BLaER1 treated with 17β-estradiol and CSF1 and Interleukin-3, amounts not matched to agents 10 nM and 100 nM (cell line): ENCODE data around the gene FEV.
A peak's percentile ranks its signal among the peaks of the same experiment; 100 is the strongest.

ENCODE experiments used
- H3K27ac ChIP-seq, 11 experiments: shearing (Covaris generic); formaldehyde crosslinking; 2 replicates each; pipeline ENCODE4 v1.8.1; 2022
- H3K27me3 ChIP-seq, 11 experiments: shearing (Covaris generic); formaldehyde crosslinking; 2 replicates each; pipeline ENCODE4 v1.8.1; 2022
- H3K36me3 ChIP-seq, 11 experiments: shearing (Covaris generic); formaldehyde crosslinking; 2 replicates each; pipeline ENCODE4 v1.8.1; 2022
- H3K4me1 ChIP-seq, 10 experiments: shearing (Covaris generic); formaldehyde crosslinking; 2 replicates each; pipeline ENCODE4 v1.8.1; 2022
- H3K4me2 ChIP-seq, 11 experiments: shearing (Covaris generic); formaldehyde crosslinking; 2 replicates each; pipeline ENCODE4 v1.8.1; 2022
- H3K4me3 ChIP-seq, 10 experiments: shearing (Covaris generic); formaldehyde crosslinking; 2 replicates each; pipeline ENCODE4 v1.8.1; 2022
- H3K9ac ChIP-seq, 11 experiments: shearing (Covaris generic); formaldehyde crosslinking; 2 replicates each; pipeline ENCODE4 v1.8.1; 2022
- H3K9me3 ChIP-seq, 11 experiments: shearing (Covaris generic); formaldehyde crosslinking; replicated peaks in 1 of 11; 2 replicates each; pipeline ENCODE4 v1.8.1; 2022
- H4K20me1 ChIP-seq, 11 experiments: shearing (Covaris generic); formaldehyde crosslinking; 2 replicates each; pipeline ENCODE4 v1.8.1; 2022
- Cebpa-rat ChIP-seq, 11 experiments: shearing (Covaris generic); IDR thresholded peaks; 2 replicates each; pipeline ENCODE4 v1.8.1; 2022

The FEV gene

GRCh38 chr2:218961229-218961628, 23.8 kb downstream of the FEV start:
- Histone ChIP-seq H3K9me3 (peaks cover 0 to 5% (median 0%) of the 10 kb centered on the region in 11 experiments; a peak in 4 of 22 replicates), H3K4me3 (no peak overlapping the region), H3K27me3 (peaks cover 53 to 80% (median 65%) of the 10 kb centered on the region in 11 experiments), H3K36me3 (no peaks in the 10 kb centered on the region), H3K4me2 (no peak overlapping the region), H4K20me1 (peaks cover 0 to 31% (median 12%) of the 10 kb centered on the region in 11 experiments; a peak in 13 of 22 replicates), H3K4me1 (peaks cover 10 to 23% (median 18%) of the 10 kb centered on the region in 10 experiments; a peak in 19 of 20 replicates), H3K9ac (no peak overlapping the region), H3K27ac (no peak overlapping the region)
- TF ChIP-seq Cebpa-rat (IDR thresholded peaks at IDR 0.05): no peak

- peaks cover 10 to 23% (median 18%) of the 10 kb centered on the region in 10 experiments; a peak in 19 of 20 replicates for H3K4me1 ChIP-seq
- H3K36me3 ChIP-seq: no peaks in the 10 kb centered on the region
- no peak for TF ChIP-seq Cebpa-rat (IDR thresholded peaks at IDR 0.05)
- peaks cover 0 to 31% (median 12%) of the 10 kb centered on the region in 11 experiments; a peak in 13 of 22 replicates for H4K20me1 ChIP-seq
- peak overlapping the region; percentile 59 to 75 (median 66); a peak in 19 of 20 replicates for H3K4me3 ChIP-seq
- peak overlapping the region in 1 of 11 experiments; percentile 65; a peak in 2 of 22 replicates for H3K9ac ChIP-seq
- H3K9me3 ChIP-seq: peaks cover 0 to 5% (median 0%) of the 10 kb centered on the region in 11 experiments; a peak in 4 of 22 replicates
- no peak overlapping the region for H3K27ac ChIP-seq
- H3K27me3 ChIP-seq: peaks cover 53 to 80% (median 65%) of the 10 kb centered on the region in 11 experiments
- H3K4me2 ChIP-seq: peak overlapping the region; percentile 89 to 100 (median 98)
Measured at GRCh38 chr2:218960309-218961165, 24.4 kb downstream of the FEV start.

GRCh38 chr2:218959761-218960308, 25.1 kb downstream of the FEV start:
- Histone ChIP-seq H3K4me1 (peaks cover 10 to 23% (median 18%) of the 10 kb centered on the region in 10 experiments; a peak in 19 of 20 replicates), H3K9me3 (peaks cover 0 to 5% (median 0%) of the 10 kb centered on the region in 11 experiments; a peak in 4 of 22 replicates), H3K4me3 (peak overlapping the region; percentile 59 to 75 (median 66)), H3K27me3 (peaks cover 53 to 73% (median 61%) of the 10 kb centered on the region in 11 experiments), H3K9ac (peak overlapping the region in 10 of 11 experiments; percentile 46 to 66 (median 60); a peak in 16 of 22 replicates), H4K20me1 (peaks cover 0 to 31% (median 12%) of the 10 kb centered on the region in 11 experiments; a peak in 13 of 22 replicates), H3K36me3 (no peaks in the 10 kb centered on the region), H3K4me2 (peak overlapping the region; percentile 89 to 100 (median 98)), H3K27ac (no peak overlapping the region)
- TF ChIP-seq Cebpa-rat (IDR thresholded peaks at IDR 0.05): no peak

GRCh38 chr2:218959141-218959731, 25.7 kb downstream of the FEV start, which contains the start of gene CDK5R2:
CDK5R2 (plus strand) TSS chr2:218959666; CDS start chr2:218959821, 155 bp downstream.
- H4K20me1 ChIP-seq: peaks cover 0 to 31% (median 12%) of the 10 kb centered on the region in 11 experiments; a peak in 12 of 22 replicates
- TF ChIP-seq Cebpa-rat (IDR thresholded peaks at IDR 0.05): no peak
- peak within 1 kb of the TSS; percentile 89 to 100 (median 98) for H3K4me2 ChIP-seq
- H3K9ac ChIP-seq: peak within 1 kb of the TSS in 10 of 11 experiments; percentile 48 to 71 (median 63); a peak in 19 of 22 replicates
- H3K36me3 ChIP-seq: no peaks in the 10 kb centered on the region
- no peak within 1 kb of the TSS for H3K27ac ChIP-seq
- H3K4me3 ChIP-seq: peak within 1 kb of the TSS; percentile 59 to 75 (median 66)
- H3K4me1 ChIP-seq: peaks cover 10 to 23% (median 18%) of the 10 kb centered on the region in 10 experiments; a peak in 19 of 20 replicates
- peaks cover 0 to 5% (median 0%) of the 10 kb centered on the region in 11 experiments; a peak in 4 of 22 replicates for H3K9me3 ChIP-seq
- peaks cover 48 to 67% (median 55%) of the 10 kb centered on the region in 11 experiments for H3K27me3 ChIP-seq

GRCh38 chr2:218958276-218958675, 26.7 kb downstream of the FEV start:
- no peak for TF ChIP-seq Cebpa-rat (IDR thresholded peaks at IDR 0.05)
- no peak overlapping the region for H3K4me3 ChIP-seq
- H3K27ac ChIP-seq: no peak overlapping the region
- peak overlapping the region in 7 of 11 experiments; percentile 93 to 100 (median 98); a peak in 10 of 22 replicates for H3K4me2 ChIP-seq
- H3K27me3 ChIP-seq: peaks cover 39 to 57% (median 46%) of the 10 kb centered on the region in 11 experiments
- H4K20me1 ChIP-seq: peaks cover 0 to 35% (median 12%) of the 10 kb centered on the region in 11 experiments; a peak in 12 of 22 replicates
- H3K4me1 ChIP-seq: peaks cover 10 to 22% (median 16%) of the 10 kb centered on the region in 10 experiments; a peak in 19 of 20 replicates
- H3K9me3 ChIP-seq: peaks cover 0 to 5% (median 0%) of the 10 kb centered on the region in 11 experiments; a peak in 4 of 22 replicates
- no peak overlapping the region for H3K9ac ChIP-seq
- no peaks in the 10 kb centered on the region for H3K36me3 ChIP-seq

- Histone ChIP-seq H3K4me1 (peaks cover 10 to 22% (median 16%) of the 10 kb centered on the region in 10 experiments; a peak in 19 of 20 replicates), H3K27me3 (peaks cover 33 to 51% (median 40%) of the 10 kb centered on the region in 11 experiments), H3K4me2 (no peak overlapping the region), H3K9me3 (peaks cover 0 to 4% (median 0%) of the 10 kb centered on the region in 11 experiments; a peak in 4 of 22 replicates), H4K20me1 (peaks cover 0 to 38% (median 12%) of the 10 kb centered on the region in 11 experiments; a peak in 12 of 22 replicates), H3K36me3 (no peaks in the 10 kb centered on the region), H3K4me3 (no peak overlapping the region), H3K27ac (no peak overlapping the region), H3K9ac (no peak overlapping the region)
- TF ChIP-seq Cebpa-rat (IDR thresholded peaks at IDR 0.05): no peak
Measured at GRCh38 chr2:218957671-218958070, 27.3 kb downstream of the FEV start.

- Histone ChIP-seq H3K9ac (no peak overlapping the region), H3K9me3 (no peaks in the 10 kb centered on the region), H4K20me1 (peaks cover 0 to 33% (median 12%) of the 10 kb centered on the region in 11 experiments; a peak in 12 of 22 replicates), H3K27ac (no peak overlapping the region), H3K4me1 (peaks cover 10 to 22% (median 16%) of the 10 kb centered on the region in 10 experiments; a peak in 19 of 20 replicates), H3K4me3 (no peak overlapping the region), H3K4me2 (no peak overlapping the region), H3K36me3 (no peaks in the 10 kb centered on the region), H3K27me3 (peaks cover 16 to 35% (median 24%) of the 10 kb centered on the region in 11 experiments)
- no peak for TF ChIP-seq Cebpa-rat (IDR thresholded peaks at IDR 0.05)
Measured at GRCh38 chr2:218956039-218956438, 28.9 kb downstream of the FEV start.
